Gastroesophageal sphincter (tissue), 4 donors: ENCODE data around the gene HAT1. TPM values are rescaled to one million over a fixed set of nuclear protein-coding genes. Genes with fewer than 3 reads are reported as not detected.

Experiments used
- ATAC-seq: fragments of 150-250 bp; one replicate; pipeline ENCODE4 v1.9.1; 2016; ENCODE audit warnings: mild to moderate bottlenecking, moderate library complexity
- H3K27ac ChIP-seq, 4 donors: fragments of 200-600 bp; sonication (generic) in 3 of 4; 1 replicate in 3 of 4; 2 replicates in 1 of 4; pipeline ENCODE4 v1.5.1; 2016 to 2019
- H3K27me3 ChIP-seq: fragments of 200-600 bp; sonication (generic); one replicate; pipeline ENCODE4 v1.5.1; 2019
- H3K36me3 ChIP-seq, 2 donors: fragments of 200-600 bp; sonication (generic); one replicate each; pipeline ENCODE4 v1.5.1; 2019; ENCODE audit warnings: control low read depth in 1 of 2
- H3K4me1 ChIP-seq, 3 donors: fragments of 200-600 bp; sonication (generic); 1 replicate in 2 of 3; 2 replicates in 1 of 3; pipeline ENCODE4 v1.5.1; 2016 to 2019; ENCODE audit warnings: control low read depth in 2 of 3
- H3K4me3 ChIP-seq, 2 donors: fragments of 200-600 bp; sonication (generic); one replicate each; pipeline ENCODE4 v1.5.1; 2019; ENCODE audit warnings: mild to moderate bottlenecking in 1 of 2, moderate library complexity in 1 of 2
- H3K9me3 ChIP-seq, 3 donors: fragments of 200-600 bp; sonication (generic); one replicate each; pipeline ENCODE4 v1.5.1; 2017 to 2019; ENCODE audit warnings: control low read depth in 2 of 3
- EP300 ChIP-seq: sonication (generic); formaldehyde crosslinking; IDR thresholded peaks from one replicate; pipeline ENCODE4 v1.6.1; 2017; ENCODE audit warnings: antibody characterized with exemption, mild to moderate bottlenecking
- POLR2A ChIP-seq, 2 donors: fragments of 450-650 bp; IDR thresholded peaks; one replicate each; pipeline ENCODE4 v1.6.1; 2017; ENCODE audit warnings: antibody characterized with exemption in 2 of 2, mild to moderate bottlenecking in 2 of 2, moderate library complexity in 1 of 2
- POLR2AphosphoS5 ChIP-seq: sonication (generic); formaldehyde crosslinking; IDR thresholded peaks from one replicate; pipeline ENCODE4 v1.6.1; 2017; ENCODE audit warnings: antibody characterized with exemption
- WGBS, 2 donors: methylation state at CpG; one replicate each; pipeline ENCODE4 v1.1.5; 2018; ENCODE audit warnings: low coverage in 1 of 2; 5-methylcytosine and 5-hydroxymethylcytosine counted together
- total RNA-seq, 4 donors: library from RNA; depleted of rRNA; stranded (reverse); fragments of >200 nt; gene quantifications; one replicate each; pipeline ENCODE4 v1.1.0, GENCODE V29; 2016
- TF ChIP-seq, protein P1 (sequence below), 4 experiments: fragments of 200-600 bp in 2 of 4; fragments of 450-650 bp in 2 of 4; sonication (generic) in 1 of 4; IDR thresholded peaks; one replicate each; pipeline ENCODE4 v1.5.1; 2017 to 2019; ENCODE audit warnings: antibody characterized with exemption in 4 of 4, mild to moderate bottlenecking in 2 of 4, moderate library complexity in 2 of 4

HAT1 gene
- total RNA-seq = 10 to 100 TPM; 25.2 to 34.2 (median 31.3) TPM

DNA sequence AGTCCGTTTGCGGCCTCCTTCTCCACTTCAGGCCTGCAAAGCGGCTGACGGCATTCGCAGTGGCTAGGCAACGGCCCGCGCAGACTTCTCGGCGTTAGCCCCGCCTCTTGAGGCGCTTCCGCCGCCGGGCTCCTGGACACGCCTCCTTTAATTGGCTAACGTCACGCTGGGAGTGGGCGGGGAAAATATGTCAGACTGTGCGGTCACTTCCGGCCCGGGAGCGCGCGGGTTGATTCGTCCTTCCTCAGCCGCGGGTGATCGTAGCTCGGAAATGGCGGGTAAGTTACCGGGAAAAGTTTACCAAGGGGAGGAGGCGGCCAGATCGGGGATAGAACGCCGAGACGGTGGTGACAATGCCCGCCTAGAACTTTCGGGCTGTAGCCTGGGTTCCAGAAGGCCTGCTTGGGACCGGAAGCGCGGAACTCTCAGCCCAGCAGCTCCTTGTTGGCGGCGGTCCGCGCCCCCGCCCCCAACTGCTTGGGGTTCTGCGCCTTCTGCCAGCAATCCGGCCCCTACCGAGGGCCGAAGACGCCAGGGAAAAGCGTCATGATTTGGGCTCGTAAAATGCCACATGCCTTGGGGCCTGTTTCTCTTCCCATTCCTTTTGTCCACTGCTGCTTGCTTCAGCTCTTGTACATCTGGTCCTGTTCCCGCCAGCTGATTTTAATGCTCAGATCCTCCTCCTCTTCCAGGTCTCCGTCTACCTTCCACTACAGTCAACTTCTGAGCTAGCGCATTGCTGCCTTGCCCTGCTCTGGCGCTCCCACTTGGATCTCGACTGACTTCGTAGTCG is at the start of gene HAT1:
TSS of gene HAT1 (plus strand) at position 232 of the 793 bp plus-strand sequence. CDS start at position 272, 40 bp downstream.
- Histone ChIP-seq H3K36me3 (peaks cover 0 to 16% of the 10 kb centered on the region in 2 donors), H3K4me1 (peaks cover 5 to 41% (median 11%) of the 10 kb centered on the region in 3 donors), H3K4me3 (peak within 1 kb of the TSS; percentile 76 to 90), H3K27ac (peak within 1 kb of the TSS; percentile 93 to 99 (median 96)), H3K9me3 (no peaks in the 10 kb centered on the region), H3K27me3 (no peaks in the 10 kb centered on the region)
- peak; percentile 99 for ATAC-seq
- TF ChIP-seq POLR2AphosphoS5 (peak; percentile 59), POLR2A (IDR thresholded peaks at IDR 0.05) (peak; percentile 45 to 51), EP300 (no peak)
- TF ChIP-seq, protein P1, sequence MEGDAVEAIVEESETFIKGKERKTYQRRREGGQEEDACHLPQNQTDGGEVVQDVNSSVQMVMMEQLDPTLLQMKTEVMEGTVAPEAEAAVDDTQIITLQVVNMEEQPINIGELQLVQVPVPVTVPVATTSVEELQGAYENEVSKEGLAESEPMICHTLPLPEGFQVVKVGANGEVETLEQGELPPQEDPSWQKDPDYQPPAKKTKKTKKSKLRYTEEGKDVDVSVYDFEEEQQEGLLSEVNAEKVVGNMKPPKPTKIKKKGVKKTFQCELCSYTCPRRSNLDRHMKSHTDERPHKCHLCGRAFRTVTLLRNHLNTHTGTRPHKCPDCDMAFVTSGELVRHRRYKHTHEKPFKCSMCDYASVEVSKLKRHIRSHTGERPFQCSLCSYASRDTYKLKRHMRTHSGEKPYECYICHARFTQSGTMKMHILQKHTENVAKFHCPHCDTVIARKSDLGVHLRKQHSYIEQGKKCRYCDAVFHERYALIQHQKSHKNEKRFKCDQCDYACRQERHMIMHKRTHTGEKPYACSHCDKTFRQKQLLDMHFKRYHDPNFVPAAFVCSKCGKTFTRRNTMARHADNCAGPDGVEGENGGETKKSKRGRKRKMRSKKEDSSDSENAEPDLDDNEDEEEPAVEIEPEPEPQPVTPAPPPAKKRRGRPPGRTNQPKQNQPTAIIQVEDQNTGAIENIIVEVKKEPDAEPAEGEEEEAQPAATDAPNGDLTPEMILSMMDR (IDR thresholded peaks at IDR 0.05) = no peak
- 0% methylated on average over 12 to 19 of the region's 61 CpGs for WGBS, 2 donors

GRCh38 chr2:171874517-171874916 is 47.7 kb upstream of the HAT1 start:
- no peaks in the 10 kb centered on the region for H3K9me3 ChIP-seq
- 91 to 100% methylated on average over 1 of the region's 1 CpG for whole genome bisulfite sequencing, 2 donors
- peaks cover 3 to 45% (median 10%) of the 10 kb centered on the region in 3 donors for H3K4me1 ChIP-seq
- TF ChIP-seq, protein P1 (IDR thresholded peaks at IDR 0.05) = no peak
- no peak for TF ChIP-seq POLR2A (IDR thresholded peaks at IDR 0.05)
- no peak for TF ChIP-seq EP300
- TF ChIP-seq POLR2AphosphoS5 = no peak
- ATAC-seq = no peak
- H3K27me3 ChIP-seq = no peaks in the 10 kb centered on the region
- peaks cover 0 to 10% of the 10 kb centered on the region in 2 donors for H3K36me3 ChIP-seq
- H3K4me3 ChIP-seq = no peak overlapping the region
- no peak overlapping the region for H3K27ac ChIP-seq

DNA sequence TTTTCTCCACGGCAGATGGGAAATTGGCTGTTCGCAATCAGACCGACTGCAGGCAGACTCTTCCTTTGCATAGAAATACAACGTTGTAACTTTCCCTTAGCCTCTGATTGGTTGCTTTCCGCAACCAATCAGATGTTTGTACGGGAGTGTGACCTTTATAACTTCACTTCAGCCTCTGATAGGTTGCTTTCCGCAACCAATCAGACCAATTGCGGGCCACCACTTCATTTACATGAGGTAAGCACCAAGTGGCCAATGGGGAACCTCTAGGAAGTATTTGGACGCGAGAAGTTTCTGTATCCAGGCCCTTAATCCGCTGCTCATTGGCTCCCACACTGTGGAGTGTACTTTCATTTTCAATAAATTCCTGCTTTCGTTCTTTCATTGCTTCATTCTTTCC is 47.3 kb upstream of the HAT1 start:
- Histone ChIP-seq H3K9me3 (no peaks in the 10 kb centered on the region), H3K27ac (peak overlapping the region in 1 of 4 donors; percentile 79), H3K4me3 (no peak overlapping the region), H3K36me3 (peaks cover 0 to 10% of the 10 kb centered on the region in 2 donors), H3K4me1 (peaks cover 5 to 49% (median 12%) of the 10 kb centered on the region in 3 donors), H3K27me3 (no peaks in the 10 kb centered on the region)
- TF ChIP-seq POLR2AphosphoS5 (no peak), EP300 (no peak), POLR2A (IDR thresholded peaks at IDR 0.05) (no peak)
- TF ChIP-seq, protein P1 (IDR thresholded peaks at IDR 0.05) = no peak
- WGBS, 2 donors = 79 to 89% methylated on average over 8 to 12 of the region's 12 CpGs
- ATAC-seq = no peak

DNA sequence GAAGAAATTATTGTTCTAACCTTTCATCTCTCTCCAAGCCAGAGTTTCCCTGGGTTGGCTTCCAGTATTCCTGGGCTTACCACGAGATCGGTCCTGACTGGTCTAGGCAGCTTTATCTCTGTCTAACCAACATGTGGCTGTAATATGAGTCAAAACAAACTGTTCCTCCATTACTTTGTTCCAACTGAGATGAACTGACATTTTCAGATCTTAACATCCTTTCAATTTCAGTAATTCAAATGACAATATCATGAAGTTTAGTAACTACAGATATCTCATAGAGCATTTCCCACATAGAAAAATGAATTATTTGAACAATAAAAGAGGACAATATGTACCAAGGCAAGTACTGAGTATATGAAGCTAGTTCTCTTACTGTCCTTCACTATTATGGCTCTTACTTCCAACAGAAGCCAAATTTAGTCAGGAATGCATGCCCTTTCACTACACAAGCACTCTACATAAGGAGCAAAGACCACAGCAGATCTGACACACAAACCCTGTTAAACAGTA is 43.7 kb upstream of the HAT1 start:
- H3K4me3 ChIP-seq = no peak overlapping the region
- ATAC-seq = peak; percentile 79
- peak overlapping the region; percentile 72 to 82 (median 78) for H3K27ac ChIP-seq
- H3K9me3 ChIP-seq = no peaks in the 10 kb centered on the region
- peaks cover 5 to 75% (median 14%) of the 10 kb centered on the region in 3 donors for H3K4me1 ChIP-seq
- no peaks in the 10 kb centered on the region for H3K27me3 ChIP-seq
- H3K36me3 ChIP-seq = peaks cover 0 to 10% of the 10 kb centered on the region in 2 donors
- TF ChIP-seq, protein P1 (IDR thresholded peaks at IDR 0.05) = no peak
- TF ChIP-seq EP300 (no peak), POLR2AphosphoS5 (peak; percentile 37), POLR2A (IDR thresholded peaks at IDR 0.05) (no peak)
- WGBS, 2 donors = 8 to 18% methylated on average over 2 of the region's 2 CpGs
